Measurements from ENCODE around the gene NEBL. TPM values are rescaled to one million over a fixed set of nuclear protein-coding genes. Genes with fewer than 3 reads are reported as not detected.

NEBL gene
- total and polyA plus RNA-seq, 9 of the 15 experiments (the other 6 are each of a cell fraction or from before 2014, with no cell fraction given), result 0.82 to 14.6 (median 9.8) TPM

DNA sequence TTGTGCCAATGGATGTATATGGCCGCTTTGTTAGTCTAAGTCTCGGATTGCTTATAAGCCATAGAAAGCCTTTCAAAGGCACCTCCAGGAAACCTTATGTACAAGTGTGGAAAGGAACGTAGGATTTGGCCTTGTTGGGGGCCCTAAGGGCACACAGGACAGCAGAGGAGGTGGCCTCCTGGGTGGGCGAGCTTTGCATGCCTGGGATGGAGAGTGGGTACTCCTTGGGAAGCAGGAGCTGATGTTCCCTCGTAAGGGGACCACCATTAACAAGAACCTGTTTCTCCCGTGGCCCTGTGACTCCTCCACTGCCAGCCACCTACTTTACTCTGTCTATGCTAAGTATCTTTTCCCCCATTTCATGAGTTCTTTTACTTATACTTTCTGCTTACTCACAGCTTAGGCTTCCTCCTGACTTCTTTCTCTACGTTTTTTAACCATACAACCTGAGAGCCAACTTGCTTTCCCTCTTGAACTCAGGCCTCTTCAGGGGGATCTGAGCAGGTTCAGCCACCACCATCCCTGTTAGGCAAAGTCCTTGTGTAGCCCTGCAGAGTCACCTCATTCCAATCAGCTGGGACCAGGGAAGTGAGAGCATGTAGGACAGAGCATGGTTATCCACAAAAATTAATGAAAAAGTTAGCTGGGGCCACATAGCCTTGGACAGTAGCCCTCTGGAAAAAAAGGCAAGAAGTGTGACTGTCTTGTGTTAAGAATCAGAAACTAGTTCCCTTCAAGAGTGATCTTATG lies 118.9 kb downstream of the NEBL start:
- ChIA-PET CTCF (ENCODE audit: low intra/inter-chr PET ratio) (no interaction called here), POLR2A (interaction anchor here (1.0 kb wide), 1 partner anchor 10 kb away, joined by 5 read pairs; no protein-coding TSS in a partner anchor)
- H3K4me1 ChIP-seq (replicated peaks in 1 of 2; ENCODE audit: control insufficient read depth in 2 of 2, insufficient read depth in 2 of 2, low read length in 2 of 2), result no peaks in the 10 kb centered on the region
- H3K27ac ChIP-seq (ENCODE audit: extremely low read depth, low read depth, low read length), result no peak overlapping the region
- TF ChIP-seq ZNF830 (CRISPR knock-in tag; IDR thresholded peaks at IDR 0.05), result no peak
- TF ChIP-seq, protein P1, sequence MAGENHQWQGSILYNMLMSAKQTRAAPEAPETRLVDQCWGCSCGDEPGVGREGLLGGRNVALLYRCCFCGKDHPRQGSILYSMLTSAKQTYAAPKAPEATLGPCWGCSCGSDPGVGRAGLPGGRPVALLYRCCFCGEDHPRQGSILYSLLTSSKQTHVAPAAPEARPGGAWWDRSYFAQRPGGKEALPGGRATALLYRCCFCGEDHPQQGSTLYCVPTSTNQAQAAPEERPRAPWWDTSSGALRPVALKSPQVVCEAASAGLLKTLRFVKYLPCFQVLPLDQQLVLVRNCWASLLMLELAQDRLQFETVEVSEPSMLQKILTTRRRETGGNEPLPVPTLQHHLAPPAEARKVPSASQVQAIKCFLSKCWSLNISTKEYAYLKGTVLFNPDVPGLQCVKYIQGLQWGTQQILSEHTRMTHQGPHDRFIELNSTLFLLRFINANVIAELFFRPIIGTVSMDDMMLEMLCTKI (IDR thresholded peaks at IDR 0.05; ENCODE audit: partially characterized antibody), result no peak
- H3K9me1 ChIP-seq (ENCODE audit: control insufficient read depth, insufficient read depth, low read length), result no peaks in the 10 kb centered on the region
- no TSS peak for BruUV-seq (replicated peaks)
- H4K20me1 ChIP-seq (replicated peaks; ENCODE audit: control insufficient read depth, insufficient read depth, low read length), result no peaks in the 10 kb centered on the region
- FAIRE-seq (no peak), DNase-seq (ENCODE audit: extremely low read depth in 1 of 4, low spot score in 3 of 4) (no peak), ATAC-seq (no peak)
- no peak overlapping the region for H3K4me2 ChIP-seq (ENCODE audit: insufficient read depth, low read length)
- in situ Hi-C loops (cut with MboI), result no loop called here
- H3K9ac ChIP-seq (ENCODE audit: insufficient read depth in 1 of 2, low read depth in 2 of 2, low read length in 2 of 2), result no peak overlapping the region
- intact Hi-C loops (cut with micrococcal nuclease), result no loop called here
- no peaks in the 10 kb centered on the region for H3K79me2 ChIP-seq (ENCODE audit: control insufficient read depth, insufficient read depth, low read length)
- no peak overlapping the region for H3K4me3 ChIP-seq
- no peaks in the 10 kb centered on the region for H3K36me3 ChIP-seq (ENCODE audit: control insufficient read depth, insufficient read depth, low read length)
- WGBS (ENCODE audit: insufficient coverage, low coverage, missing lambda C conversion rate), result 4% methylated on average over 7 of the region's 7 CpGs
- no peaks in the 10 kb centered on the region for H3K9me3 ChIP-seq (replicated peaks; ENCODE audit: control insufficient read depth, insufficient read depth, low read depth, low read length)
- no peaks in the 10 kb centered on the region for H3K27me3 ChIP-seq (ENCODE audit: control insufficient read depth in 2 of 2, insufficient read depth in 2 of 2, low read length in 2 of 2)
- no peak overlapping the region for H2AFZ ChIP-seq (ENCODE audit: low read depth, low read length)
